H1 (cell line): ENCODE data around the gene ARHGAP15.

Experiments
- CHD2 ChIP-seq: IDR thresholded peaks from 2 replicates; pipeline ENCODE4 v1.6.1; 2012; ENCODE audit warnings: low read length, improper control_type of control experiment
- EZH2 ChIP-seq: fragments of 200-600 bp; sonication (generic); IDR thresholded peaks from 2 replicates; pipeline ENCODE4 v1.7.1; 2012; ENCODE audit warnings: low read depth, mild to moderate bottlenecking, moderate library complexity, low read length, inconsistent platforms; ENCODE audit not compliant: severe bottlenecking
- POLR2A ChIP-seq, 2 experiments: IDR thresholded peaks; 1 replicate in 1 of 2; 2 replicates in 1 of 2; pipeline ENCODE4 v1.6.1; 2011; ENCODE audit warnings: low read depth in 2 of 2, low read length in 2 of 2, mild to moderate bottlenecking in 2 of 2; ENCODE audit errors: control extremely low read depth in 1 of 2
- TF ChIP-seq, protein P1 (sequence below), 3 experiments: IDR thresholded peaks; 1 replicate in 2 of 3; 2 replicates in 1 of 3; pipeline versions ENCODE4 v1.5.1 to v1.6.1; 2011; ENCODE audit warnings: low read length in 3 of 3, mild to moderate bottlenecking in 3 of 3, inconsistent platforms in 2 of 3, low read depth in 1 of 3, moderate library complexity in 1 of 3; ENCODE audit not compliant: insufficient read depth in 1 of 3; ENCODE audit errors: control extremely low read depth in 1 of 3

DNA sequence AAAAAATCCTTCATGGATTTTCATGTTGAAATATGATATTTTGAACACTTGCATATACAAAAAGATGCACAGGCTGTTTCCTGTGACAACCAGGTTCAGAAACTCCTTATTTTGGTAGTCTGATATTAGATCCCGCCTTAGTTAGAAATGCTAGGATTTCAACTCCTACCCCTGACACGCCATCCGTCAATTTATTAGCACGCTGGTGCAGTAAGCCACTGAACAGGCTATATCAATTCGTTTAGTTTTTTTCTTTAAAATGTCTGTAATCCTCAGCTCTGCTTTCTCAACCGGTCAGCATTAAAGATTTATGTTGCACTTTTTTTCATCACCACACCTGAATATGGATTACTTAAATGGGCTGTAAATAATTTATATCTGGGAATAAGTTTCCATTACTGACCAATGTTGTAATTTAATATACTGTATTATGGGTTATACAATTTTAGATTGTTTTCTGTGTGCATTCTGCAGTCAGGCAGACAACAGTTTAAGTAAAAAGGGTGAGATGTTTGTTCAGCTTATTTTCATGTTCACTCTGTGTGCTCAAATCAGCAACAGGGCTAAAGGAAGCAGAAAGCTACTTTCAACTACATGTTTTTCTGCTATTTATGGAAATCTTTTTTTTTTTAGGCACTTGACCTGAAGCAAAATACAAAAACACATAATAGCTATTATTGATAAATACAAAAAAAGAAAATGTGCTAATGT lies 227.7 kb downstream of the ARHGAP15 start:
- TF ChIP-seq CHD2 (no peak), POLR2A (IDR thresholded peaks at IDR 0.05; ENCODE audit: control extremely low read depth in 1 of 2, low read depth in 2 of 2, low read length in 2 of 2) (no peak), EZH2 (no peak)
- TF ChIP-seq, protein P1, sequence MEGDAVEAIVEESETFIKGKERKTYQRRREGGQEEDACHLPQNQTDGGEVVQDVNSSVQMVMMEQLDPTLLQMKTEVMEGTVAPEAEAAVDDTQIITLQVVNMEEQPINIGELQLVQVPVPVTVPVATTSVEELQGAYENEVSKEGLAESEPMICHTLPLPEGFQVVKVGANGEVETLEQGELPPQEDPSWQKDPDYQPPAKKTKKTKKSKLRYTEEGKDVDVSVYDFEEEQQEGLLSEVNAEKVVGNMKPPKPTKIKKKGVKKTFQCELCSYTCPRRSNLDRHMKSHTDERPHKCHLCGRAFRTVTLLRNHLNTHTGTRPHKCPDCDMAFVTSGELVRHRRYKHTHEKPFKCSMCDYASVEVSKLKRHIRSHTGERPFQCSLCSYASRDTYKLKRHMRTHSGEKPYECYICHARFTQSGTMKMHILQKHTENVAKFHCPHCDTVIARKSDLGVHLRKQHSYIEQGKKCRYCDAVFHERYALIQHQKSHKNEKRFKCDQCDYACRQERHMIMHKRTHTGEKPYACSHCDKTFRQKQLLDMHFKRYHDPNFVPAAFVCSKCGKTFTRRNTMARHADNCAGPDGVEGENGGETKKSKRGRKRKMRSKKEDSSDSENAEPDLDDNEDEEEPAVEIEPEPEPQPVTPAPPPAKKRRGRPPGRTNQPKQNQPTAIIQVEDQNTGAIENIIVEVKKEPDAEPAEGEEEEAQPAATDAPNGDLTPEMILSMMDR (IDR thresholded peaks at IDR 0.05; ENCODE audit: control extremely low read depth in 1 of 3, insufficient read depth in 1 of 3, low read depth in 1 of 3, low read length in 3 of 3): no peak
